COR-L47 (cell line): ENCODE results near the gene NPAS3.
A peak's percentile ranks its signal among the peaks of the same experiment; 100 is the strongest.

Experiments used
- DNase-seq: peaks from one replicate; lab custom pipeline; 2025; lab: John Stamatoyannopoulos, UW

The NPAS3 gene

GRCh38 chr14:33515441-33515840 lies 576.8 kb downstream of the NPAS3 start:
- DNase-seq = no peak

- no peak for DNase-seq
These were observed 577.2 kb downstream of the NPAS3 start for GRCh38 chr14:33515899-33516298.

GRCh38 chr14:33516898-33517436 lies 578.3 kb downstream of the NPAS3 start:
- DNase-seq = no peak

GRCh38 chr14:33521192-33521591 lies 582.5 kb downstream of the NPAS3 start:
- DNase-seq = no peak

- no peak for DNase-seq
These were observed 585.6 kb downstream of the NPAS3 start for GRCh38 chr14:33524244-33524643.

GRCh38 chr14:33525626-33526025 lies 586.9 kb downstream of the NPAS3 start:
- no peak for DNase-seq

DNA sequence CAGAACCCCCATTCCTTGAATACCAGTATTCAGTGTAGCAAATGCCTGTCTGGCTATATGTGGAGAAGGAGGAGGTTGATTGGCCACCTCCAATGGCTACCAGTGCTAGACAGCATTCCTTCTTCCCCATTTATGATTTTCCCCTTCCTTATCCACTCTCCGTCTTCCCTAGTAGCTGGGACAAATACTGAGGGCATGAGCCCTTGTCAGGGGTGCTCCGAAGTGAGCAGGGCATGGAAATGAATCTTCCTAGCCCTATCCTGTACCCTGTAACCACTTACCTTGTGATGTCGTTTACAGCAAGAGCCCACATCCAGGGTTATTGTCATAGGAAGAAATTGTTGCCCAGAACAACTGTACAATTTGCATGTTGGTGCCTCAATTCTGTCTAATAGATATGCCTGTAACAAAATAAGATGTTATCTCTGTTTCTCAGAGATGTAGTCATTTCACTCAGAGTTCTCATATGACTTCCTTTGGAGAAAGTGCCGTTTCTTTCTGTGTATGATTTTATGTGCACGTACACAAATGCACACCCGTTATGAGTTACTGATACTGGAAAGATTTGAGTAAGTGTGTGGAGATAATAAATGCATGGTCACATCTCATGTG lies 588.5 kb downstream of the NPAS3 start:
- DNase-seq = no peak

GRCh38 chr14:33528655-33529054 lies 590.0 kb downstream of the NPAS3 start:
- DNase-seq = no peak

DNA sequence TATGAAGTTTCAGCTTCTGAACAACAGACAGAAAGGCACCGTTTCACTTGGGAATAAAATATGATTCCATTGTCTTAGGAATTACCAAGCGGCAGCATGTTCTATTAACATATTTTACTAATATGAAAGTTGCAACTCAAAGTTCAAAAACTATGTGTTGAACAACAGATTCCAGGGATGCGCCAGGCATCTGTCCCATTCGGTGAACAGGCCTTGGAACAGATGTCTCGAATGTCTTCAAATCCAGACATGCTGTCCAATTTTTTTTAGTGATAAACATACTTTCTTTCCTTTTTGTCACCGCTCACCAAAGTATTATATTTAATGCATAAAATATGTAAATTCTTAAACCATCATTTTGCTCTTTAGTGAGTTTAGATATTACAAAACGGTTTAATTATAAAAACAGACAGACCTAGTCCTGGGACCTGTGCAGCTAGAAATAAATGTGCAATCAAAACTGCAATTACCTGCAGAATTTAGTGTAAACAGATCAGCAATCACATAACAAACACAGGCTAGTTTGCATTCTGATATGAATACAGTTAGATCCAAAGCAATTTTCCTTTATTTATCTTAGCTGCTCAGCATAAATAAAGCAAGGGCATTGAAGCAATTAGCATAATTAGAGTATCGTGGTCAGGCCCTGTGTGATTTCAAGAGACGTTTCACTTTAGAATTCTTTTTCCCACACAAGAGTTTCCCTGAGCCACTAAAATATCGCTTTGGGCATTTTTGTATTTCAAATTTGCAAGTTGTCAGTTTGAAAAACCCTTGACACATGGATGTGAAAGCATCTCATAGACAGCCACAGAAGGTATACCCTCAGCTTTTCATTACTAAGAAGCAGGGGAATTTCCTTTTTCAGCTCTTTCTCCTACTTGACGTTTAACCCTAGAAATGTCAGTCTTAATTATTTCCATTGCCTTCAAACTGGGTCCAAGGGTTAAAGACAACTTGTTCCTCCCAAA lies 591.4 kb downstream of the NPAS3 start:
- DNase-seq = peak; percentile 56

DNA sequence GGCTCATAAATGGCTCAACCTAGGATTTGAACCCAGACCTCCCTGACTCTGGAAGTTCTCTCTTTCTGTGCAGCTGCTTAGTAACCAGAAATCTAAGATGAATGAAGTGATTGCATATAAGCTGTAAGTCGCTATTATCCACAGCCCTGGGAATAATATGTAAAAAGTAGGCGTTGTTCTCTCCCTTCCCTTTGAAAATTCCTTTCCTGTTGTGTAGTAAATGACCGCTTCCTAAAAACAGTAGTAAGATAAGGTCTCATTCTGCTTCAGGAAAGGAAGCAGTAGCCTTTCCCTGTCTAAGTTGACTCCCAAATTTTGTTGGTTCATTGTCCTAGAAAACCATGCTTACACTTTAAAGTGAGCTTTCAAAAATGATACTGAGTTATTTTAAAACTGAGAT lies 593.9 kb downstream of the NPAS3 start:
- DNase-seq = no peak

- DNase-seq = no peak
These were observed 595.4 kb downstream of the NPAS3 start for GRCh38 chr14:33534104-33534503.

- no peak for DNase-seq
These were observed 596.0 kb downstream of the NPAS3 start for GRCh38 chr14:33534632-33535031.

- no peak for DNase-seq
These were observed 601.3 kb downstream of the NPAS3 start for GRCh38 chr14:33539918-33540357.

- no peak for DNase-seq
These were observed 602.5 kb downstream of the NPAS3 start for GRCh38 chr14:33541171-33541570.

- DNase-seq = no peak
These were observed 603.9 kb downstream of the NPAS3 start for GRCh38 chr14:33542338-33543287.

GRCh38 chr14:33545696-33546095 lies 607.0 kb downstream of the NPAS3 start:
- no peak for DNase-seq

DNA sequence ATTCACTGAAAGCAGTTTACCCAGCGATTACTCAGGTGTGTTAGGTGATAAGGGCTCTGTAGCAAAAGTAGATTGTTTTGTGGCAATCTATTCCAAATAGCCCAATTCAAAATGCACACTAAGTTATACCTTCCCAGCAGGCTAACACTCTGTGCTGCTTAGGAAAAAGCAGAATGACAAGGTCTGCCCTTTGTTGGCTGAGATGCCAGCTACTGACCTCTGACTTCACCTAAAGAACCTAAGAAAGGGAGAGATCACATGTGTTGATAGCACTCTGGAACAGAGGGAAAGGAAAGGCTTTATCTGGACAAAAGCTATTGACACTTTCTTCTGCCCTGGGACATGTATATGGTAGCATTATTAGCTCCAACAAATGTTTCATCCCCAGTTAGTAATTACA lies 609.9 kb downstream of the NPAS3 start:
- no peak for DNase-seq

- no peak for DNase-seq
These were observed 613.3 kb downstream of the NPAS3 start for GRCh38 chr14:33551963-33552362.

DNA sequence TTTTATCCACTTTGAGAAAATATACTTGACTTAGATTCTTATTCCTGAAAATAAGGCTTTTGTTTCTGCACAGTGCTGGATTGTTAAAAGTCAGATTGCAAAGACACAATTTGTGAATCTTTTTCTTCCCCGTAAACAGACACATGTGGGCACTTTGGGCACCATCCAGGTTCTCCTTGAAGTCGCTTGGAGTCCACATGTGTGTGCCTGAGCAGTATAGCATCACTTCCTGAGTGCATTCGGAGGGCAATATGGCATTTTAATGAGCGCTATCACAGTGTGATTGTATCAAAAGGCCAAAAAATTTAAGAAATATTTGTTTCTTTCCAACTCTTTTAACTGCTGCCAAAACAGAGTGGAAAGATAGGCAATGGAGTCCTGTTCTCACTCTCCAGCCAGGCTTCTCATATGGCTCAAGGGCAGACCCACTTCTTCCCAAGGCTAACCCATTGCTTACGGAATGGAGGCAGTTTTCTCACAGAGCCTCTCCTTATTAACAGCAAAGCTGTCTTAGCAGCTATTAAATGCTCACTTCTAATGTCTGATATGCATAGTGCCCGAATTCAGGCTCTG lies 615.1 kb downstream of the NPAS3 start:
- DNase-seq = no peak

DNA sequence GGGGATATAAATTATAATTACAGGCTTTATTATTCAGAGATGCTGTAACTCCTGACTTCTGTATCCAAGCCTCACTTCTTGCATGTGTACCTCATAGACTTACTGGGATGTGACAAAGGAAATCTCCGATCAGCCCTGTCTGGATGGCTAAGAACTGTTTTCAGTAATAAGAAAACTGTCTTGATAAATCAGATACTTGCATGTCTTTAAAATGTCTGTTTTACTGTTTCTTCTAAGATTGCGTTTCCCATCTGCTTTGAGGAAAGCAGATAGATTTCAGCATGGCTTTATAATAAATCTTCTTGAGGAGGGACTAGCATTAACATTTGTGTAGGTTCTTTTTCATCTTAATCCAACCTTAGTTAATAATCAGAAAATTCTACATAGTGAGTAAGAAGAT lies 616.3 kb downstream of the NPAS3 start:
- DNase-seq = no peak

DNA sequence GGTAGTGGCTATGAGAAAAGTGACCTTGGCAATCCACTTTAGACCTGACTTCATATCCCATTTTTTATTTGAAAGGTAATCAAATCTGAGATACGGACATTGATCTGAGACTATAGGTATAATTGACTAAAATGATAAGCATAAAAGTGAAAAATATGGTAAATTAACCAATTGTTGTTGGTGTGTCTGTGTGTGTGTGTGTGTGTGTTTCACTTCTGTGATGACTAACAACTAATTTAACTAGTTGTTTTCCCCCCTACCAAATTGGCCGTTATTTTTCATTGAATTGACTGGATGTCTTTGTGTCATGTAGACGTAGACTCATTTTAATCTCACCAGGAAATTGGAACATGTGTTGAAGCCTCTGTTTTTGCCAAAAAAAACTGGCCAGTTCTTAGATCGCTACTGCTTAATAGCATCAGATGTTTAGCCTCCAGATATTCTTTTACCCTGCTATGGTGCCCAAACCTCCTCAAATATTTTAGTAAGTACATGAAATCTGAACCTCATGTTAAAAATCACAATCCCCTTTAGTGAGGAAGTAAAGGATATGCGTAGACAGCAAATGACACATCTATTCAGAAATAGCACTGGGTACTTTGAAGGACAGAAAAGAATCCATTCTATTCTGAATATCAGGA lies 617.2 kb downstream of the NPAS3 start:
- DNase-seq = no peak
